ENCODE measurements around the gene HSPB7.

GRCh38 chr1:15997076-15997585 lies 20.7 kb downstream of the HSPB7 start:
- TF ChIP-seq KDM1A (IDR thresholded peaks at IDR 0.05; ENCODE audit: borderline replicate concordance, low read length), result no peak
- no peak for TF ChIP-seq POLR2A (IDR thresholded peaks at IDR 0.05; ENCODE audit: control extremely low read depth in 1 of 2, low read depth in 2 of 2, low read length in 2 of 2)
- TF ChIP-seq CREB1 (IDR thresholded peaks at IDR 0.05), result no peak
- no peak for TF ChIP-seq SIN3A (conservative IDR thresholded peaks at IDR 0.05 in 1 of 2, IDR thresholded peaks at IDR 0.05 in 1 of 2; ENCODE audit: low read depth in 1 of 2, low read length in 2 of 2)
- TF ChIP-seq CTCF (IDR thresholded peaks at IDR 0.05; ENCODE audit: control extremely low read depth in 1 of 3, insufficient read depth in 1 of 3, low read depth in 1 of 3, low read length in 3 of 3), result no peak
- no peak for TF ChIP-seq POLR2AphosphoS5 (IDR thresholded peaks at IDR 0.05; ENCODE audit: low read depth, low read length)
- TF ChIP-seq, protein P1, sequence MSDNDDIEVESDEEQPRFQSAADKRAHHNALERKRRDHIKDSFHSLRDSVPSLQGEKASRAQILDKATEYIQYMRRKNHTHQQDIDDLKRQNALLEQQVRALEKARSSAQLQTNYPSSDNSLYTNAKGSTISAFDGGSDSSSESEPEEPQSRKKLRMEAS (IDR thresholded peaks at IDR 0.05), result no peak
- TF ChIP-seq CHD2 (IDR thresholded peaks at IDR 0.05; ENCODE audit: low read length), result no peak
